Esophagus muscularis mucosa (tissue), 4 donors: ENCODE measurements around the gene SV2B. TPM values are rescaled to one million over a fixed set of nuclear protein-coding genes. Genes with fewer than 3 reads are reported as not detected.

Experiments
- DNase-seq: peaks from one replicate; pipeline ENCODE4 v3.0.0-alpha.2; 2017; ENCODE audit errors: extremely low spot score
- H3K27ac ChIP-seq, 4 donors: fragments of 200-600 bp; sonication (generic); replicated peaks in 1 of 4; 1 replicate in 3 of 4; 2 replicates in 1 of 4; pipeline ENCODE4 v1.5.1; 2016 to 2019; ENCODE audit warnings: mild to moderate bottlenecking in 1 of 4
- H3K27me3 ChIP-seq, 4 donors: fragments of 200-600 bp; sonication (generic); one replicate each; pipeline versions ENCODE4 v1.5.1 to v1.6.0; 2016 to 2019
- H3K36me3 ChIP-seq, 4 donors: fragments of 200-600 bp; sonication (generic); one replicate each; pipeline ENCODE4 v1.5.1; 2016 to 2019
- H3K4me1 ChIP-seq, 4 donors: fragments of 200-600 bp; sonication (generic); one replicate each; pipeline ENCODE4 v1.5.1; 2016 to 2019
- H3K4me3 ChIP-seq, 4 donors: fragments of 200-600 bp; sonication (generic); 1 replicate in 2 of 4; 2 replicates in 2 of 4; pipeline ENCODE4 v1.5.1; 2016 to 2019; ENCODE audit warnings: mild to moderate bottlenecking in 4 of 4, moderate library complexity in 1 of 4
- H3K9me3 ChIP-seq, 4 donors: fragments of 200-600 bp; sonication (generic); 1 replicate in 3 of 4; 2 replicates in 1 of 4; pipeline ENCODE4 v1.5.1; 2016 to 2019
- EP300 ChIP-seq: sonication (generic); formaldehyde crosslinking; IDR thresholded peaks from one replicate; pipeline ENCODE4 v1.6.1; 2017; ENCODE audit warnings: antibody characterized with exemption
- POLR2A ChIP-seq: fragments of 450-650 bp; IDR thresholded peaks from one replicate; pipeline ENCODE4 v1.6.1; 2017; ENCODE audit warnings: antibody characterized with exemption, moderate library complexity, mild to moderate bottlenecking, low read depth
- POLR2AphosphoS5 ChIP-seq, 2 donors: sonication (generic); formaldehyde crosslinking; IDR thresholded peaks; one replicate each; pipeline ENCODE4 v1.6.1; 2017; ENCODE audit warnings: antibody characterized with exemption in 2 of 2
- WGBS: methylation state at CpG from one replicate; pipeline ENCODE4 v1.1.5; 2018; 5-methylcytosine and 5-hydroxymethylcytosine counted together
- intact Hi-C: fragments of 100-400 bp; cut with DNase I; formaldehyde crosslinking; loops from one replicate; pipeline ENCODE4 v1.15.1; 2023
- total RNA-seq, 4 donors: library from RNA; depleted of rRNA; stranded (reverse); fragments of >200 nt; gene quantifications; one replicate each; pipeline versions ENCODE4 v1.1.0 to v1.2.1, GENCODE V29; 2016
- TF ChIP-seq, protein P1 (sequence below), 3 experiments: fragments of 200-600 bp in 2 of 3; fragments of 450-650 bp in 1 of 3; sonication (generic) in 2 of 3; IDR thresholded peaks; one replicate each; pipeline ENCODE4 v1.5.1; 2017 to 2019; ENCODE audit warnings: antibody characterized with exemption in 3 of 3, mild to moderate bottlenecking in 2 of 3, moderate library complexity in 1 of 3

SV2B gene
- total RNA-seq, 4 donors from 2014 or later: 1.9 to 3.0 (median 2.1) TPM

DNA sequence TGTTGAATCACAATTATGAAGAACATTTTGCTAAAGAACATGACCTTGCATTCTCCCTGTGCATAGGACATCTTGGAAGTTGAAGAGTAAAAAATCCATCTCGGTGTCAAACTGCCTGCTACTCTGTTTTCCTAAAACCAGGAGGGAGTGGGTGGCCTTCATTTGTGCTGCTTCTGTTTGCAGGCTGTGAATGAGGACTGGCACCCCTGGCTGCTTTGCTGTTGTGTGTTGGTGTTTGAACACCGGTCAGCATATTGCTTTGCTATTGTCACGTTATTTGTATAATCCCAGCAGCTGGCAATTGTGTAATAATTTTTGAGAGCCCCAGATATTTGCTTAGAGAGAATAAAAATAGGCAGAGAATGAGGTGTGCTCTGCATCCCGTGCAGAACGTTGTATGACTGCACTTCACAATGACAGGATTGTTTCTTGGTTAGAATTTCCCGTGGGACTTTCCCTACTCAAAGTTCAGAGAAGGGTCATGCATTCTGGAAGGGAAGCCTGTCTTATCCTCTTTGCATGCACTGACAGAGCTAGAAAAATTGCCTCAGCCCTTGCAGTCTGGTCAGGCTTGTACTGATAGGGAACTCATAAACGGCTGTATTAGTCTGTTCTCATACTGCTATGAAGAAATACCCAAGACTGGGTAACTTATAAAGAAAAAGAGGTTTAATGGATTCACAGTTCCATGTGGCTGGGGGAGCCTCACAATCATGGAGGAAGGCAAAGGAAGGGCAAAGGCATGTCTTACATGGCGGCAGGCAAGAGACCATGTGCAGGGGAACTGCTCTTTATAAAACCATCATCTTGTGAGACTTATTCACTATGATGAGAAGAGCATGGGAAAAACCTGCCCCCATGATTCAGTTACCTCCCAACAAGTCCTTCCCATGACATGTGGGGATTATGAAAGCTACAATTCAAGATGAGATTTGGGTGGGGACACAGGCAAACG lies 16.3 kb downstream of the SV2B start:
- Histone ChIP-seq H3K27me3 (peaks cover 0 to under 1% (median 0%) of the 10 kb centered on the region in 4 donors), H3K4me1 (peaks cover 0 to 17% (median 2%) of the 10 kb centered on the region in 4 donors), H3K27ac (no peak overlapping the region), H3K4me3 (no peak overlapping the region), H3K36me3 (no peaks in the 10 kb centered on the region), H3K9me3 (no peaks in the 10 kb centered on the region)
- no peak for TF ChIP-seq POLR2A
- no peak for TF ChIP-seq POLR2AphosphoS5 (IDR thresholded peaks at IDR 0.05)
- TF ChIP-seq EP300: no peak
- TF ChIP-seq, protein P1, sequence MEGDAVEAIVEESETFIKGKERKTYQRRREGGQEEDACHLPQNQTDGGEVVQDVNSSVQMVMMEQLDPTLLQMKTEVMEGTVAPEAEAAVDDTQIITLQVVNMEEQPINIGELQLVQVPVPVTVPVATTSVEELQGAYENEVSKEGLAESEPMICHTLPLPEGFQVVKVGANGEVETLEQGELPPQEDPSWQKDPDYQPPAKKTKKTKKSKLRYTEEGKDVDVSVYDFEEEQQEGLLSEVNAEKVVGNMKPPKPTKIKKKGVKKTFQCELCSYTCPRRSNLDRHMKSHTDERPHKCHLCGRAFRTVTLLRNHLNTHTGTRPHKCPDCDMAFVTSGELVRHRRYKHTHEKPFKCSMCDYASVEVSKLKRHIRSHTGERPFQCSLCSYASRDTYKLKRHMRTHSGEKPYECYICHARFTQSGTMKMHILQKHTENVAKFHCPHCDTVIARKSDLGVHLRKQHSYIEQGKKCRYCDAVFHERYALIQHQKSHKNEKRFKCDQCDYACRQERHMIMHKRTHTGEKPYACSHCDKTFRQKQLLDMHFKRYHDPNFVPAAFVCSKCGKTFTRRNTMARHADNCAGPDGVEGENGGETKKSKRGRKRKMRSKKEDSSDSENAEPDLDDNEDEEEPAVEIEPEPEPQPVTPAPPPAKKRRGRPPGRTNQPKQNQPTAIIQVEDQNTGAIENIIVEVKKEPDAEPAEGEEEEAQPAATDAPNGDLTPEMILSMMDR (IDR thresholded peaks at IDR 0.05): no peak
- 42% methylated on average over 9 of the region's 9 CpGs for WGBS
- intact Hi-C loops: no loop called here
- no peak for DNase-seq

DNA sequence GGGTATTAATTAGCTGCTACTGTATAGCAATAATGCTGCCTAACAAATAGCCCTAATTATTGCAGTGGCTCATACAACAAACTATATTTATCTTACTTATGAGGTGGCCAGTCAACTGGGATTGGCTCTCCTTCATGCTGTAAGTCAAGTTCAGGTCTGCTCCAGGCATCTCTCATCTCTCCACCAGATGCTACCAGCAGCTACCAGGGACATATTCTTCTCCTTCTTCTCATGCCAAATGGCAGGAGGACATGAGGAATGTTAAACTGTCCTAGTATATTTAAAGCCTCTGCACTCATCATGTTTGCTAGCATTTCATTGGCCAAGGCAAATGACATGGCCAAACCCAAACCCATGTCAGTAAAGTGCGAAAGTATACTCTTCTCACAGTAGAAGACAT lies 17.3 kb downstream of the SV2B start:
- Histone ChIP-seq H3K27me3 (no peaks in the 10 kb centered on the region), H3K4me1 (peaks cover 0 to 17% (median 2%) of the 10 kb centered on the region in 4 donors), H3K4me3 (no peak overlapping the region), H3K27ac (no peak overlapping the region), H3K36me3 (no peaks in the 10 kb centered on the region), H3K9me3 (no peaks in the 10 kb centered on the region)
- 91% methylated on average over 1 of the region's 1 CpG for WGBS
- TF ChIP-seq EP300 (no peak), POLR2AphosphoS5 (IDR thresholded peaks at IDR 0.05) (no peak), POLR2A (no peak)
- TF ChIP-seq, protein P1 (IDR thresholded peaks at IDR 0.05): no peak
- intact Hi-C loops: no loop called here
- no peak for DNase-seq

DNA sequence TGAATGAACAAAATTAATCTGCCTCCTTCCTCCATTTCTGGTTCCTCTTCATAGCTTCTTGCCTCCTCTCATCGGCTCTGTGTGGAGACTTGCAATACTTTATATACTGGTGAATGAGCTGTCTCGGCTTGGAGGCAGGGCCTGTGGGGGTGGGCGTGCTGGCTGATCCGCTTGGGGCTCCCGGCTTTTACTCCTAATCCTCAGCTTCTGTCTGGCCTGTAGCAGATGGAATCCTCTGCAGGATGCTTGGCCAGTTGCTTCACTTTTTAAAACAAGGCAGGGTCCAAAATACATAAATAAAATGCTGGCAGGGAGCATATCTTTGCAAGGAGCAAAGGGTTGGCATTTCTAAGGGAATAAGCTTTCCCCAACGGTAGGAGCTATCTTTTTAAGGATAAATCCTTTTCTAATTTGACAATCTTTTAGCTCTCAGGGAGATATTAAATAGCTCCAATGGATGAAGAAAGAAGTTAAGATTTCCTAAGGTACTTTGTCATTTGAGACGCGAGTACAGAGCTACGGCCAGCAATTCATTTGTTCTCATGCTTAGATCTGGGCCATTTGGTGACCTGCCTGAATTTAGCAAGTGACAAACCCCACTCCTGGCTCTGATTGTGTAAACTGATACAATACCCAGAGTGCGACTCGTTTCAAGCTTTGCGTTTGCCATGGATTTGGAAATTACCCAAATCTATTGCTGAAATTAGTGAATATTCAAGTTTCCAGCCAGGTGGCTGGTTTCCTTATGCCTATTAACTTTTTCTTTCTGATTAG lies 18.9 kb downstream of the SV2B start:
- Histone ChIP-seq H3K27me3 (no peaks in the 10 kb centered on the region), H3K9me3 (no peaks in the 10 kb centered on the region), H3K4me1 (peaks cover 0 to 17% (median 2%) of the 10 kb centered on the region in 4 donors), H3K27ac (no peak overlapping the region), H3K4me3 (no peak overlapping the region), H3K36me3 (no peaks in the 10 kb centered on the region)
- TF ChIP-seq POLR2AphosphoS5 (IDR thresholded peaks at IDR 0.05): no peak
- no peak for TF ChIP-seq POLR2A
- TF ChIP-seq EP300: no peak
- TF ChIP-seq, protein P1 (IDR thresholded peaks at IDR 0.05): no peak
- intact Hi-C loops: no loop called here
- DNase-seq: no peak
- 44% methylated on average over 12 of the region's 12 CpGs for WGBS

DNA sequence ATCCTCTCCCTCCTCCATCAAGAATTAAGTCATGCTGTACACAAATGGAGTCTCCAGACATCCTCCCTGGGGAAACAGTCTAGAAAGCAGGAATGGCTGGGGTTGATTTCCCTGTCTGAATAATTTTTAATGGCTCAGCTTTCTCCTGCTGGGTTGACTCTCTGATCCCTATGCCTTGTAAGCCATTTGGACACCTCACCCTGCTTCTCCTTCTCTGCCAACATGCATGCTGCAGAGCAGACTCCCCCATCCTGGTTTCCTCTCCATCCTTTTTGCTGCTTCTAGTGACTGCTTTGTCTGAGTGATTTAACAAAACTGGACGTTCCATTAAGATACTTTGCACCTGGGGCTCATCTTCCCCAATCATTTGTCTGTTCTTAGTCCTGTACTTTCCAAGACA lies 22.2 kb downstream of the SV2B start:
- H3K36me3 ChIP-seq: no peaks in the 10 kb centered on the region
- WGBS: 39% methylated on average over 1 of the region's 1 CpG
- no peak for DNase-seq
- H3K27ac ChIP-seq: no peak overlapping the region
- intact Hi-C loops: no loop called here
- no peak for TF ChIP-seq EP300
- TF ChIP-seq POLR2AphosphoS5 (IDR thresholded peaks at IDR 0.05): no peak
- TF ChIP-seq, protein P1 (IDR thresholded peaks at IDR 0.05): no peak
- no peak for TF ChIP-seq POLR2A
- H3K4me3 ChIP-seq: no peak overlapping the region
- H3K27me3 ChIP-seq: peaks cover 0 to 21% (median under 1%) of the 10 kb centered on the region in 4 donors
- no peaks in the 10 kb centered on the region for H3K9me3 ChIP-seq
- peaks cover 0 to 7% (median 0%) of the 10 kb centered on the region in 4 donors for H3K4me1 ChIP-seq
